ENCODE data around the gene ACSM3. TPM values are rescaled to one million over a fixed set of nuclear protein-coding genes. Genes with fewer than 3 reads are reported as not detected.

ACSM3 gene
- total and polyA plus RNA-seq, 9 of the 15 experiments (the other 6 are each of a cell fraction or from before 2014, with no cell fraction given), result 112 to 420 (median 182) TPM

- TF ChIP-seq CHAMP1 (IDR thresholded peaks at IDR 0.05), result no peak
- no peak for TF ChIP-seq RBM17 (IDR thresholded peaks at IDR 0.05; ENCODE audit: borderline replicate concordance, low read depth, low read length)
- peak; percentile 62 to 81 for TF ChIP-seq TRIM24 (IDR thresholded peaks at IDR 0.05)
- no peak for TF ChIP-seq ATF1 (CRISPR knock-in tag; IDR thresholded peaks at IDR 0.05)
- TF ChIP-seq ATF1 (tag; IDR thresholded peaks at IDR 0.05), result peak; percentile 16; the same call in 1 of the 2 replicates
- no peak for TF ChIP-seq SMAD2 (IDR thresholded peaks at IDR 0.05; ENCODE audit: low read depth, low read length)
- no peak for TF ChIP-seq FOXO4 (CRISPR knock-in tag; IDR thresholded peaks at IDR 0.05)
- TF ChIP-seq RBM39 (optimal IDR thresholded peaks at IDR 0.05; ENCODE audit: low read depth, low read length), result no peak
- no peak for TF ChIP-seq NR3C1 (CRISPR knock-in tag; IDR thresholded peaks at IDR 0.05)
- TF ChIP-seq ZFP30 (CRISPR knock-in tag; IDR thresholded peaks at IDR 0.05; ENCODE audit: borderline replicate concordance), result no peak
- peak; percentile 62; the same call in 1 of the 2 replicates for TF ChIP-seq ZNF165 (CRISPR knock-in tag; IDR thresholded peaks at IDR 0.05; ENCODE audit: borderline replicate concordance)
- TF ChIP-seq TAF15 (IDR thresholded peaks at IDR 0.05; ENCODE audit: low read depth, low read length), result no peak
- TF ChIP-seq ARID2 (IDR thresholded peaks at IDR 0.05), result no peak
- no peak for TF ChIP-seq E2F4 (CRISPR knock-in tag; IDR thresholded peaks at IDR 0.05; ENCODE audit: low read depth)
- TF ChIP-seq ZNF318 (IDR thresholded peaks at IDR 0.05; ENCODE audit: borderline replicate concordance in 1 of 2, low read depth in 1 of 2), result no peak
These were observed 18.8 kb upstream of the ACSM3 start (continued) for GRCh38 chr16:20744922-20745440.

Measured in K562 (cell line).